HL-60 (cell line): ENCODE data around the gene TSSK2.

Experiments
- DNase-seq, 2 experiments: peaks; one replicate each; pipeline ENCODE4 v3.0.0-alpha.2; 2010 to 2020; ENCODE audit warnings: low read depth in 1 of 2, low spot score in 1 of 2
- H3K27ac ChIP-seq: fragments of 250-450 bp; sonication (Bioruptor Pico); replicated peaks from 2 replicates; pipeline ENCODE4 v1.5.1; 2020; ENCODE audit warnings: mild to moderate bottlenecking, moderate library complexity
- H3K27me3 ChIP-seq: fragments of 250-450 bp; sonication (Bioruptor Pico); 2 replicates; pipeline ENCODE4 v1.5.1; 2021; ENCODE audit warnings: mild to moderate bottlenecking, moderate library complexity; ENCODE audit not compliant: insufficient read depth, poor library complexity, severe bottlenecking
- H3K4me3 ChIP-seq: replicated peaks from 2 replicates; pipeline ENCODE4 v1.5.1; 2011; ENCODE audit warnings: mild to moderate bottlenecking, control low read depth, low read length; ENCODE audit not compliant: insufficient read depth
- CTCF ChIP-seq: IDR thresholded peaks from one replicate; pipeline ENCODE4 v1.5.1; 2011; ENCODE audit warnings: low read length, control low read depth, inconsistent platforms; ENCODE audit not compliant: insufficient read depth
- GABPA ChIP-seq: IDR thresholded peaks from 2 replicates; pipeline ENCODE4 v1.6.1; 2012; ENCODE audit warnings: low read depth
- POLR2AphosphoS5 ChIP-seq: IDR thresholded peaks from 2 replicates; pipeline ENCODE4 v1.6.1; 2012; ENCODE audit warnings: low read depth
- SPI1 ChIP-seq: IDR thresholded peaks from 2 replicates; pipeline ENCODE4 v1.6.1; 2012; ENCODE audit warnings: low read depth, mild to moderate bottlenecking, borderline replicate concordance
- TF ChIP-seq, protein P1 (sequence below): IDR thresholded peaks from 2 replicates; pipeline ENCODE4 v1.6.1; 2012; ENCODE audit warnings: low read depth; ENCODE audit not compliant: insufficient replicate concordance

The TSSK2 gene

GRCh38 chr22:19090586-19091127, 40.5 kb upstream of the TSSK2 start:
- Histone ChIP-seq H3K27ac (no peak overlapping the region), H3K27me3 (no peaks in the 10 kb centered on the region), H3K4me3 (no peak overlapping the region)
- TF ChIP-seq, protein P1, sequence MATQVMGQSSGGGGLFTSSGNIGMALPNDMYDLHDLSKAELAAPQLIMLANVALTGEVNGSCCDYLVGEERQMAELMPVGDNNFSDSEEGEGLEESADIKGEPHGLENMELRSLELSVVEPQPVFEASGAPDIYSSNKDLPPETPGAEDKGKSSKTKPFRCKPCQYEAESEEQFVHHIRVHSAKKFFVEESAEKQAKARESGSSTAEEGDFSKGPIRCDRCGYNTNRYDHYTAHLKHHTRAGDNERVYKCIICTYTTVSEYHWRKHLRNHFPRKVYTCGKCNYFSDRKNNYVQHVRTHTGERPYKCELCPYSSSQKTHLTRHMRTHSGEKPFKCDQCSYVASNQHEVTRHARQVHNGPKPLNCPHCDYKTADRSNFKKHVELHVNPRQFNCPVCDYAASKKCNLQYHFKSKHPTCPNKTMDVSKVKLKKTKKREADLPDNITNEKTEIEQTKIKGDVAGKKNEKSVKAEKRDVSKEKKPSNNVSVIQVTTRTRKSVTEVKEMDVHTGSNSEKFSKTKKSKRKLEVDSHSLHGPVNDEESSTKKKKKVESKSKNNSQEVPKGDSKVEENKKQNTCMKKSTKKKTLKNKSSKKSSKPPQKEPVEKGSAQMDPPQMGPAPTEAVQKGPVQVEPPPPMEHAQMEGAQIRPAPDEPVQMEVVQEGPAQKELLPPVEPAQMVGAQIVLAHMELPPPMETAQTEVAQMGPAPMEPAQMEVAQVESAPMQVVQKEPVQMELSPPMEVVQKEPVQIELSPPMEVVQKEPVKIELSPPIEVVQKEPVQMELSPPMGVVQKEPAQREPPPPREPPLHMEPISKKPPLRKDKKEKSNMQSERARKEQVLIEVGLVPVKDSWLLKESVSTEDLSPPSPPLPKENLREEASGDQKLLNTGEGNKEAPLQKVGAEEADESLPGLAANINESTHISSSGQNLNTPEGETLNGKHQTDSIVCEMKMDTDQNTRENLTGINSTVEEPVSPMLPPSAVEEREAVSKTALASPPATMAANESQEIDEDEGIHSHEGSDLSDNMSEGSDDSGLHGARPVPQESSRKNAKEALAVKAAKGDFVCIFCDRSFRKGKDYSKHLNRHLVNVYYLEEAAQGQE: no peak
- no peak for TF ChIP-seq GABPA
- TF ChIP-seq CTCF: no peak
- TF ChIP-seq POLR2AphosphoS5: no peak
- no peak for TF ChIP-seq SPI1
- no peak for DNase-seq

DNA sequence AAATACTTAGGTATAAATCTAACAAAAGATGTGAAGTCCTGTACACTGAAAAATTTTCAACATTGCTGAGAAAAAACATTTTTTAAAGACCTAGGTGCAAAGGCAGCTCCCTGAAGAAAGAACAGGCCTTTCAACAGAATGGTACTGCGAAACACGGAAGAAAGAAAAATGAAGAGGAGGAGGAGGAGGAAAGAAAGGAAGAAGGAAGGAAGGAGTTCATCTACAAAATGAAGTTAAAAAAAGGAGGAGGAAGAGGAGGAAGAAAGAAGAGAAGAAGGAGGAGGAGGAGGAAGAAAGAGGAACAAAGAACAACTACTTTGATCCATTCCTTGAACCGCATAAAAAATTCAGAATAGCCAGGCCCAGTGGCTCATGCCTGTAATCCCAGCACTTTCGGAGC, 38.4 kb upstream of the TSSK2 start:
- Histone ChIP-seq H3K4me3 (no peak overlapping the region), H3K27me3 (no peaks in the 10 kb centered on the region), H3K27ac (peak overlapping the region; percentile 29; the same call in 1 of the 2 replicates)
- TF ChIP-seq GABPA (no peak), SPI1 (no peak), CTCF (no peak), POLR2AphosphoS5 (no peak)
- TF ChIP-seq, protein P1: no peak
- no peak for DNase-seq

DNA sequence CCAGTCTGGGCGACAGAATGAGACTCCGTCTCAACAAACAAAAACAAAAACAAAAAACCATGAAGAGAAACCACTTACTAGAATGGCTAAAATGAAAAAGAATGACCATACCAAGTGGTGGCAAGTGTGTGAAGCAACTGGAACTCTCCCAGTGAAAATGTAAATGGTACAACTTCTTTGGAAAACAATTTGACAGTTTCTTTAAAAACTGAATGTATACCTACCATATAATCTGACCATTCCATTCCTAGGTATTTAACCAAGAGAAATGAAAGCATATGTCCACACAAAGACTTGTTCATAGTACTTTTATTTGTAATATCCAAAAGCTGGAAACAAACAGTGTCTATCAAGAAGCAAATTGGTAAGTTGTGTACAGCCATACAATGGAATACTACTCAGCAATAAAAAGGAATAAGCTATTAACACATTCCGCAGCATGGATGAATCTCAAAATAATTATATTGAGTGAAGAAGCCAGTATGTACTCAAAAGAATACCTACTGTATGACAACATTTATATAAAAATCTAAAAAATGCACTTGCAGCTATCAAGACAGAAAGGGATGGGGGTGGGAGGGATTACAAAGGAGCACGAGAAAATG, 36.6 kb upstream of the TSSK2 start:
- H3K27ac ChIP-seq: no peak overlapping the region

DNA sequence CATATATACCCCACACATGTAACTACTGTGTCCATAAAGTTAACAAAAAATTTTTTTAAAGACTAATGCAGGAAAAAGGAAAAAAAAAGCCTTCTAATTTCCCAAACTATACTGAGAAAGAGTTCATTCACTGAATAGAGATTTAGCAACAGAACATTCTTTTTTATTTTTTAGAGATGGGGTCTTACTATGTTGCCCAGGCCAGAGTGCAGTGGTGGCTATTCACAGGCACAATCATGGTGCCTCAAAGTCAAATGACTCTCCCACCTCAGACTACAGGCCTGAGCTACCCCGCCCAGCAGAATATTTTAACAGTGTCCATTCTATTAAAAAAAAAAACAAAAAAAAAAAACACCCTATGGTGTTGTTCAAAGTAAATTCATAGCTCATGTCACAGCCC, 34.6 kb upstream of the TSSK2 start:
- DNase-seq: no peak
- Histone ChIP-seq H3K27me3 (no peaks in the 10 kb centered on the region), H3K4me3 (no peak overlapping the region), H3K27ac (no peak overlapping the region)
- TF ChIP-seq, protein P1: no peak
- TF ChIP-seq CTCF: no peak
- TF ChIP-seq POLR2AphosphoS5: no peak
- no peak for TF ChIP-seq GABPA
- no peak for TF ChIP-seq SPI1

More for the DNA sequence above, 36.6 kb upstream of the TSSK2 start:
- no peak for DNase-seq
- H3K27me3 ChIP-seq: no peaks in the 10 kb centered on the region
- no peak overlapping the region for H3K4me3 ChIP-seq
- TF ChIP-seq GABPA (no peak), SPI1 (no peak)
